ENCODE results near the gene LHFPL6.

Gene LHFPL6

DNA sequence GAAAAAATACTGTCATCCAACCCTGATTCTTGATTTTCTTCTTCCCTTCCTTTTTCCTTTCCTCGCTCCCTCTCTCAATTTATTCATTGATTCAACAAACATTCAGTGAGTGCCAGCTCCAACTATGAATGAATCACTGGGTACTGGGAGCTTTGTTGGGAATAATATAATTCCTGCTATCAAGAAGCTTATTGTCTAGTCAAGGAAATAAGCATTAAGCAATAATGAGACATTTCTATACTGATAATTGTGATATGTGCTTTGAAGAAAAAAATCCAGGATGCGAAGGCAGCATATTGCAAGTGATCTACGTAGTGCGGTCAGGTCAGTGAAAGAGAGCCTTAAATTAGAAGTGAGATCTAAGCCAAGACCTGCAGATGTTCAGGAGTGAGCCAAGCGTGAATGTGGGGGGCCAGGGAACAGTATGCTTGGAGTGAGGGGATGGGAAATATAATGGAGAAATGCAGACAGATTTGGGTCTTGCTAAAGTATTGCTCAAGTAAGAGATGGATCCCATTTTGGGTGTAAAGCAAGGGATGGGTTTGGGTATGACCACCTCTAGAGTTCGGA is 253.5 kb downstream of the LHFPL6 start:
- TF ChIP-seq ZBTB7A (IDR thresholded peaks at IDR 0.05; ENCODE audit: low read depth), result no peak

DNA sequence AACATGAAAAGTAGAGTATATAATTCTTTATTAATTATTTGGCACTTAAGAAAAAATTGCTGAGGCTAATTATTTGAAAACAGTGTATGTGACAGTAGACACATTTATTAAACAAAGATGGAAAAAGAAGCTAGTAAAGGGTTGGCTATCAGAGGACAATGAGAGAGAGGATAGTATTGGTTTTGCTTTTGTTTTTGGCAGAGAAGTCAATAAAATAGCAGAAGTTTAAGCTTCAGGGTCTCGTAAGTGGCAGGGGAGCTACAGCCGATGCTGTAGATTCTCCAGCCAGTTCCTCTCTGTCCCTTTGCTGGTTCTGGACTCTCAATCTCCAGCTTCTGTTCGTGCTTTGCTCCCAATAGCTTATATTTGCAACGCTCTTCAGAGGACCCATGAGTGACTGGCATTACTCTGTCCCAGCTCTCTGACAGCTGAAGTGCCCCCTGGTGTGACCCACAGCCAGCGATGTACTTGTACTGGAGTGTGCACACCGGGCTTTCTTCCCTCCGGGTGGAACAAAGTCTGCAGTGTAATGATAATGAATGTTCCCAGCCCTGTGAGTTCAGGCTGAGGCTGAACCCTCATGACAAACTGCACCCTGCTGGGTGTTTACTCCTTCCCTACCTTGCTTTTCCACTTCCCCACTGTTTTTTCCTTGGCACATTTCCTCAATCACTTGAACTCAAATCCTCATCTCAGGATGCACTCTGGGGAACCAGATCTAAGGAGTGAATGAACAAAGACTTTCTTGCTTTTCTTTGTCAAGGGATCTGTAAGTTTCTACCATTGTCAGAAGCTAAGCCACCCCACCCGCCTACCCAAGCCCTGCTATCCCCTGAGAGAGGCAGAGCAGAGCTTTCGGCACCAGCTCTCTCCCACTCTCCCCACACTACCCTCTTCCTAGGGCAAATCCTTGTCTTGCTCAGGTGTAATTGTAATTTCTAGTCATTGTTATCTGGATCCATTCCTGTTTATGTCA is 254.8 kb downstream of the LHFPL6 start:
- TF ChIP-seq EP300 (IDR thresholded peaks at IDR 0.05; ENCODE audit: borderline replicate concordance) (peak; percentile 44; the same call in 1 of the 2 replicates), RAD21 (IDR thresholded peaks at IDR 0.05; ENCODE audit: low read depth) (no peak)

DNA sequence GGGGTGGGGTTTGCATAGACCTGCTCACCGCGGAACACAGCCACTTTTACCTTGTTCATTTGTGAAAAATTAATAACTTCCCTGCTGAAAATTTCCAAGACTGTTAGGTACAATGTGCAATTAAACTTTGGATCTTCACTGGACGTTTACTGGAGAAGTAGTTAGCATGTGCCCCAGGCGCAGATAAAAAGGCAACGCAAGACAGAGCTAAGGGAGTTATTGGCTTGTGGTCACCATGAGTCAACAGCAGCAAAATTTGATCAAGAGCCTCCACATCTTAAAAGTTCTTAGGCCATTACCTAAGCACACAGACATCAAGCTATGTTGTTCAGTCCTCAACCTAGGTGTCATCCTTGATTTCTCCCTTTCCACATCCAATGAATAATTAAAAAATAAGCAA is 257.0 kb downstream of the LHFPL6 start:
- no peak for TF ChIP-seq TCF12 (IDR thresholded peaks at IDR 0.05; ENCODE audit: low read depth)
- no peak for TF ChIP-seq CREB1 (IDR thresholded peaks at IDR 0.05; ENCODE audit: low read depth)
- TF ChIP-seq, protein P1, sequence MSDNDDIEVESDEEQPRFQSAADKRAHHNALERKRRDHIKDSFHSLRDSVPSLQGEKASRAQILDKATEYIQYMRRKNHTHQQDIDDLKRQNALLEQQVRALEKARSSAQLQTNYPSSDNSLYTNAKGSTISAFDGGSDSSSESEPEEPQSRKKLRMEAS (IDR thresholded peaks at IDR 0.05), result no peak
- TF ChIP-seq, protein P2, sequence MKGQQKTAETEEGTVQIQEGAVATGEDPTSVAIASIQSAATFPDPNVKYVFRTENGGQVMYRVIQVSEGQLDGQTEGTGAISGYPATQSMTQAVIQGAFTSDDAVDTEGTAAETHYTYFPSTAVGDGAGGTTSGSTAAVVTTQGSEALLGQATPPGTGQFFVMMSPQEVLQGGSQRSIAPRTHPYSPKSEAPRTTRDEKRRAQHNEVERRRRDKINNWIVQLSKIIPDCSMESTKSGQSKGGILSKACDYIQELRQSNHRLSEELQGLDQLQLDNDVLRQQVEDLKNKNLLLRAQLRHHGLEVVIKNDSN (IDR thresholded peaks at IDR 0.05), result no peak
- no peak for TF ChIP-seq TAF1 (IDR thresholded peaks at IDR 0.05; ENCODE audit: low read depth)
- no peak for TF ChIP-seq EGR1 (IDR thresholded peaks at IDR 0.05)
- TF ChIP-seq YY1 (IDR thresholded peaks at IDR 0.05; ENCODE audit: low read depth), result no peak
- TF ChIP-seq TEAD4 (IDR thresholded peaks at IDR 0.05), result no peak
- no peak for TF ChIP-seq FOXM1 (IDR thresholded peaks at IDR 0.05; ENCODE audit: borderline replicate concordance, low read depth)
- no peak for TF ChIP-seq EP300 (IDR thresholded peaks at IDR 0.05; ENCODE audit: borderline replicate concordance)
- TF ChIP-seq, protein P3, sequence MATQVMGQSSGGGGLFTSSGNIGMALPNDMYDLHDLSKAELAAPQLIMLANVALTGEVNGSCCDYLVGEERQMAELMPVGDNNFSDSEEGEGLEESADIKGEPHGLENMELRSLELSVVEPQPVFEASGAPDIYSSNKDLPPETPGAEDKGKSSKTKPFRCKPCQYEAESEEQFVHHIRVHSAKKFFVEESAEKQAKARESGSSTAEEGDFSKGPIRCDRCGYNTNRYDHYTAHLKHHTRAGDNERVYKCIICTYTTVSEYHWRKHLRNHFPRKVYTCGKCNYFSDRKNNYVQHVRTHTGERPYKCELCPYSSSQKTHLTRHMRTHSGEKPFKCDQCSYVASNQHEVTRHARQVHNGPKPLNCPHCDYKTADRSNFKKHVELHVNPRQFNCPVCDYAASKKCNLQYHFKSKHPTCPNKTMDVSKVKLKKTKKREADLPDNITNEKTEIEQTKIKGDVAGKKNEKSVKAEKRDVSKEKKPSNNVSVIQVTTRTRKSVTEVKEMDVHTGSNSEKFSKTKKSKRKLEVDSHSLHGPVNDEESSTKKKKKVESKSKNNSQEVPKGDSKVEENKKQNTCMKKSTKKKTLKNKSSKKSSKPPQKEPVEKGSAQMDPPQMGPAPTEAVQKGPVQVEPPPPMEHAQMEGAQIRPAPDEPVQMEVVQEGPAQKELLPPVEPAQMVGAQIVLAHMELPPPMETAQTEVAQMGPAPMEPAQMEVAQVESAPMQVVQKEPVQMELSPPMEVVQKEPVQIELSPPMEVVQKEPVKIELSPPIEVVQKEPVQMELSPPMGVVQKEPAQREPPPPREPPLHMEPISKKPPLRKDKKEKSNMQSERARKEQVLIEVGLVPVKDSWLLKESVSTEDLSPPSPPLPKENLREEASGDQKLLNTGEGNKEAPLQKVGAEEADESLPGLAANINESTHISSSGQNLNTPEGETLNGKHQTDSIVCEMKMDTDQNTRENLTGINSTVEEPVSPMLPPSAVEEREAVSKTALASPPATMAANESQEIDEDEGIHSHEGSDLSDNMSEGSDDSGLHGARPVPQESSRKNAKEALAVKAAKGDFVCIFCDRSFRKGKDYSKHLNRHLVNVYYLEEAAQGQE (IDR thresholded peaks at IDR 0.05; ENCODE audit: low read depth), result no peak
- TF ChIP-seq RAD21 (IDR thresholded peaks at IDR 0.05; ENCODE audit: low read depth), result no peak

DNA sequence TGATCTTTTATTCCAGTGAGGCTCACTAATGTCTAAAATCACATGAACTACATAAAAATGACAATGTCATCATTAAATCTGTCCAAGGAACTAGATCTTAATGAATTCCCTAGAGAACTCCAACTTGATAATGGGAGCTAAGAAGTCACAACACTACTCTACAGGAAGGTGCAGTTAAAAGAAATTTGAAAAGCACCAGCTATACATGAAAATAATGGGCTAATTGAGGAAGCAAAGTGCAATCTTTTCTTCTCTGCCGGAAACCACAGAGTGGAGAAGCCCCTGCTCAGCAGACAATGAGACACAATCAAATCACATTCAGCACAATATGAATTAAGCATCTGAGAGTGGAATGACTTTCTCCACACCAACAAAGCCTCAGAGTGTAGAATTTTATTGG is 261.7 kb downstream of the LHFPL6 start:
- no peak for TF ChIP-seq EP300 (IDR thresholded peaks at IDR 0.05; ENCODE audit: borderline replicate concordance)
- TF ChIP-seq, protein P1 (IDR thresholded peaks at IDR 0.05), result no peak
- TF ChIP-seq CEBPB (IDR thresholded peaks at IDR 0.05), result no peak
- TF ChIP-seq RAD21 (IDR thresholded peaks at IDR 0.05; ENCODE audit: low read depth), result no peak
- TF ChIP-seq CREB1 (IDR thresholded peaks at IDR 0.05; ENCODE audit: low read depth), result no peak
- TF ChIP-seq, protein P2 (IDR thresholded peaks at IDR 0.05), result no peak
- TF ChIP-seq YY1 (IDR thresholded peaks at IDR 0.05; ENCODE audit: low read depth), result no peak
- TF ChIP-seq TCF12 (IDR thresholded peaks at IDR 0.05; ENCODE audit: low read depth), result no peak
- TF ChIP-seq TAF1 (IDR thresholded peaks at IDR 0.05; ENCODE audit: low read depth), result no peak
- no peak for TF ChIP-seq ZBTB7A (IDR thresholded peaks at IDR 0.05; ENCODE audit: low read depth)
- TF ChIP-seq FOXM1 (IDR thresholded peaks at IDR 0.05; ENCODE audit: borderline replicate concordance, low read depth), result no peak
- TF ChIP-seq, protein P3 (IDR thresholded peaks at IDR 0.05; ENCODE audit: low read depth), result no peak
- TF ChIP-seq EGR1 (IDR thresholded peaks at IDR 0.05), result no peak

DNA sequence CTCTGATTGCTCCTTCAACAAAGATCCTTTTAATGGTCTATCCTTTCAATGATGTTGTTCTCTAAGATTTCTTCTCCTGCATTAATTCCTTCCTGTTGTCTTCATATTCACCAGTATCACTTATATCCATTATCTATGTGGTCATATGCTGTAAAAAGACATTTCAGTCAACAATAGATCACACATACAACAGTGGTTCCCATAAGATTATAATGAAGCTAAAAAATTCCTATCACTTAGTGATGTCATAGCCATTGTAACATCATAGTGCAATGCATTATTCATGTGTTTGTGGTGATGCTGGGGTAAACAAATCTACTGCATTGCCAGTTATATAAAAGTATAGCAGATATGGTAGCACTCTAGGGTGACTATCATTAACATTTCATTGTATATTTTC is 266.1 kb downstream of the LHFPL6 start:
- TF ChIP-seq EP300 (IDR thresholded peaks at IDR 0.05; ENCODE audit: borderline replicate concordance) (no peak), CEBPB (IDR thresholded peaks at IDR 0.05) (no peak), TAF1 (IDR thresholded peaks at IDR 0.05; ENCODE audit: low read depth) (no peak), TCF12 (IDR thresholded peaks at IDR 0.05; ENCODE audit: low read depth) (no peak), NFIC (IDR thresholded peaks at IDR 0.05) (no peak), RAD21 (IDR thresholded peaks at IDR 0.05; ENCODE audit: low read depth) (no peak), CREB1 (IDR thresholded peaks at IDR 0.05; ENCODE audit: low read depth) (no peak)
- TF ChIP-seq, protein P3 (IDR thresholded peaks at IDR 0.05; ENCODE audit: low read depth), result no peak
- TF ChIP-seq, protein P1 (IDR thresholded peaks at IDR 0.05), result no peak
